Left lung (tissue), 10 donors: ENCODE measurements around the gene TCF3. TPM values are rescaled to one million over a fixed set of nuclear protein-coding genes. Genes with fewer than 3 reads are reported as not detected.
"Not testable (repeated sequence)": the region's sequence is repeated elsewhere in the genome, so short reads cannot be mapped to it uniquely, and the experiment has no call there.

ENCODE experiments used
- ATAC-seq: fragments of 200-7000 bp; cut with Tn5 transposase; one replicate; pipeline ENCODE4 v1.9.1; 2020; ENCODE audit warnings: moderate library complexity
- DNase-seq, 4 donors: peaks; one replicate each; pipeline ENCODE4 v3.0.0-alpha.2; 2013 to 2020
- H3K27ac ChIP-seq, 2 donors: fragments of 200-600 bp; sonication (generic) in 1 of 2; one replicate each; pipeline versions ENCODE4 v1.5.0 to v1.8.0; 2020 to 2021
- H3K27me3 ChIP-seq, 2 donors: fragments of 200-600 bp; sonication (generic) in 1 of 2; one replicate each; pipeline versions ENCODE4 v1.5.0 to v1.8.0; 2020 to 2021
- H3K36me3 ChIP-seq, 2 donors: fragments of 200-600 bp; sonication (generic) in 1 of 2; one replicate each; pipeline versions ENCODE4 v1.5.0 to v1.8.0; 2020 to 2021
- H3K4me1 ChIP-seq, 2 donors: fragments of 200-600 bp; one replicate each; pipeline ENCODE4 v1.8.0; 2021
- H3K4me3 ChIP-seq, 2 donors: fragments of 200-600 bp; sonication (generic) in 1 of 2; one replicate each; pipeline versions ENCODE4 v1.5.0 to v1.8.0; 2020 to 2021; ENCODE audit warnings: mild to moderate bottlenecking in 1 of 2
- H3K9me3 ChIP-seq, 2 donors: fragments of 200-600 bp; sonication (generic) in 1 of 2; one replicate each; pipeline versions ENCODE4 v1.5.0 to v1.8.0; 2020 to 2021
- CTCF ChIP-seq, 2 donors: fragments of 200-600 bp; sonication (generic) in 1 of 2; IDR thresholded peaks; one replicate each; pipeline versions ENCODE4 v1.5.0 to v1.8.0; 2021; ENCODE audit warnings: antibody characterized with exemption in 2 of 2
- intact Hi-C, 2 donors: fragments of 100-400 bp; cut with DNase I; formaldehyde crosslinking; loops; one replicate each; pipeline versions ENCODE4 v1.11.2 to v1.14.2; 2022
- polyA plus RNA-seq, 6 donors: library from polyadenylated mRNA; unstranded; fragments of 120-200 nt; gene quantifications; one replicate each; pipeline ENCODE4 v1.2.1, GENCODE V29; 2013; ENCODE audit not compliant: insufficient read length in 6 of 6
- total RNA-seq, 2 donors: library from RNA; stranded (reverse); fragmentation: NEBNext Ultra II Directional; extraction: Animal tissue kit (Norgen Biotek cat#: 25700); gene quantifications; one replicate each; pipeline ENCODE4 v1.2.1, GENCODE V29; 2021
- donor health status: DM: no; HTN: yes; CAD: no.
- donor health status: DM: no; HTN: no; CAD: no.

TCF3 gene
- total and polyA plus RNA-seq, 8 donors, result 57.9 to 149 (median 124) TPM

GRCh38 chr19:1699386-1699785 is 47.0 kb upstream of the TCF3 start:
- no peak overlapping the region for H3K27ac ChIP-seq
- no peaks in the 10 kb centered on the region for H3K36me3 ChIP-seq
- peaks cover 18 to 66% of the 10 kb centered on the region in 2 donors for H3K27me3 ChIP-seq
- intact Hi-C loops, result no loop called here
- no peak overlapping the region for H3K4me3 ChIP-seq
- no peaks in the 10 kb centered on the region for H3K4me1 ChIP-seq
- peaks cover 0 to 10% of the 10 kb centered on the region in 2 donors for H3K9me3 ChIP-seq
- ATAC-seq (no peak), DNase-seq (no peak)
- no peak for TF ChIP-seq CTCF (IDR thresholded peaks at IDR 0.05)

- peaks cover 18 to 63% of the 10 kb centered on the region in 2 donors for H3K27me3 ChIP-seq
- H3K4me3 ChIP-seq, result no peak overlapping the region
- no peaks in the 10 kb centered on the region for H3K4me1 ChIP-seq
- intact Hi-C loops, result no loop called here
- ATAC-seq (no peak), DNase-seq (no peak)
- no peaks in the 10 kb centered on the region for H3K36me3 ChIP-seq
- H3K9me3 ChIP-seq, result peaks cover 0 to 10% of the 10 kb centered on the region in 2 donors
- no peak for TF ChIP-seq CTCF (IDR thresholded peaks at IDR 0.05)
- no peak overlapping the region for H3K27ac ChIP-seq
Measured at GRCh38 chr19:1698636-1699035, 46.2 kb upstream of the TCF3 start.

- DNase-seq, ATAC-seq, H3K4me3 ChIP-seq, intact Hi-C loops, H3K27ac ChIP-seq, H3K36me3 ChIP-seq, H3K4me1 ChIP-seq: not testable (repeated sequence)
- Histone ChIP-seq H3K27me3 (peaks cover 19 to 70% of the 10 kb centered on the region in 2 donors), H3K9me3 (peaks cover 0 to 10% of the 10 kb centered on the region in 2 donors)
Measured at GRCh38 chr19:1695481-1695880, 43.1 kb upstream of the TCF3 start.

- intact Hi-C loops, result no loop called here
- H3K4me3 ChIP-seq, result no peak overlapping the region
- no peaks in the 10 kb centered on the region for H3K4me1 ChIP-seq
- peaks cover 16 to 69% of the 10 kb centered on the region in 2 donors for H3K27me3 ChIP-seq
- H3K9me3 ChIP-seq, result peaks cover 0 to 10% of the 10 kb centered on the region in 2 donors
- no peak for TF ChIP-seq CTCF (IDR thresholded peaks at IDR 0.05)
- DNase-seq (peak in 1 of 4 donors; percentile 57), ATAC-seq (no peak)
- H3K27ac ChIP-seq, result no peak overlapping the region
- H3K36me3 ChIP-seq, result no peaks in the 10 kb centered on the region
Measured at GRCh38 chr19:1691589-1692290, 39.3 kb upstream of the TCF3 start.

- H3K27ac ChIP-seq, result no peak overlapping the region
- H3K9me3 ChIP-seq, result peaks cover 0 to 8% of the 10 kb centered on the region in 2 donors
- peaks cover 16 to 79% of the 10 kb centered on the region in 2 donors for H3K27me3 ChIP-seq
- no peak overlapping the region for H3K4me3 ChIP-seq
- H3K36me3 ChIP-seq, result no peaks in the 10 kb centered on the region
- intact Hi-C loops, result no loop called here
- TF ChIP-seq CTCF (IDR thresholded peaks at IDR 0.05), result no peak
- ATAC-seq (peak; percentile 26), DNase-seq (no peak)
- H3K4me1 ChIP-seq, result no peaks in the 10 kb centered on the region
Measured at GRCh38 chr19:1690699-1691307, 38.4 kb upstream of the TCF3 start.

- not testable (repeated sequence) for H3K36me3 ChIP-seq, H3K9me3 ChIP-seq, H3K27ac ChIP-seq, ATAC-seq, DNase-seq, H3K4me1 ChIP-seq, H3K4me3 ChIP-seq
- intact Hi-C loops, result loop anchor here in 1 of 2 donors (10.0 kb wide), 1 partner anchor 79 kb away; no protein-coding TSS in a partner anchor
- H3K27me3 ChIP-seq, result peaks cover 10 to 98% of the 10 kb centered on the region in 2 donors
Measured at GRCh38 chr19:1685785-1686184, 33.4 kb upstream of the TCF3 start.
